UCSD-AML1 (cell line): ENCODE results near the gene AXIN2.

Source experiments
- DNase-seq: peaks from one replicate; lab custom pipeline; 2025; ENCODE audit not compliant: unreplicated experiment; lab: John Stamatoyannopoulos, UW

Gene AXIN2

GRCh38 chr17:65583921-65584603, 22.6 kb upstream of the AXIN2 start:
- no peak for DNase-seq

GRCh38 chr17:65576939-65577338, 15.5 kb upstream of the AXIN2 start:
- DNase-seq: no peak

GRCh38 chr17:65573282-65573602, 11.8 kb upstream of the AXIN2 start:
- no peak for DNase-seq

GRCh38 chr17:65572581-65573281, 11.3 kb upstream of the AXIN2 start:
- no peak for DNase-seq

- DNase-seq: no peak
Observed at GRCh38 chr17:65572186-65572580, 10.7 kb upstream of the AXIN2 start.

GRCh38 chr17:65568918-65569317, 7.5 kb upstream of the AXIN2 start:
- DNase-seq: no peak

GRCh38 chr17:65567566-65567965, 6.1 kb upstream of the AXIN2 start:
- no peak for DNase-seq

GRCh38 chr17:65565559-65565958, 4.1 kb upstream of the AXIN2 start:
- no peak for DNase-seq

- no peak for DNase-seq
Observed at GRCh38 chr17:65564793-65565192, 3.3 kb upstream of the AXIN2 start.

GRCh38 chr17:65562206-65562531, 721 bp upstream of the AXIN2 start:
- no peak for DNase-seq

- no peak for DNase-seq
Observed at GRCh38 chr17:65560628-65561451, 608 bp downstream of the AXIN2 start.

GRCh38 chr17:65559804-65560627, 1.4 kb downstream of the AXIN2 start:
- DNase-seq: no peak

GRCh38 chr17:65559461-65559803, 2.0 kb downstream of the AXIN2 start:
- no peak for DNase-seq

- DNase-seq: no peak
Observed at GRCh38 chr17:65558683-65559460, 2.6 kb downstream of the AXIN2 start.

- no peak for DNase-seq
Observed at GRCh38 chr17:65558311-65558682, 3.2 kb downstream of the AXIN2 start.

GRCh38 chr17:65557349-65558310, 3.8 kb downstream of the AXIN2 start:
- no peak for DNase-seq

GRCh38 chr17:65556910-65557348, 4.5 kb downstream of the AXIN2 start:
- DNase-seq: no peak

GRCh38 chr17:65556014-65556909, 5.2 kb downstream of the AXIN2 start:
- peak; percentile 70 for DNase-seq
